NCI-H1417 treated with DMSO at 0.1 percent for 48 hours (cell line): ENCODE measurements around the gene PPP1R12B.
"Not testable (repeated sequence)": the region's sequence is repeated elsewhere in the genome, so short reads cannot be mapped to it uniquely, and the experiment has no call there.

Source experiments
- DNase-seq: peaks from one replicate; lab custom pipeline; 2025; lab: John Stamatoyannopoulos, UW

The PPP1R12B gene

DNA sequence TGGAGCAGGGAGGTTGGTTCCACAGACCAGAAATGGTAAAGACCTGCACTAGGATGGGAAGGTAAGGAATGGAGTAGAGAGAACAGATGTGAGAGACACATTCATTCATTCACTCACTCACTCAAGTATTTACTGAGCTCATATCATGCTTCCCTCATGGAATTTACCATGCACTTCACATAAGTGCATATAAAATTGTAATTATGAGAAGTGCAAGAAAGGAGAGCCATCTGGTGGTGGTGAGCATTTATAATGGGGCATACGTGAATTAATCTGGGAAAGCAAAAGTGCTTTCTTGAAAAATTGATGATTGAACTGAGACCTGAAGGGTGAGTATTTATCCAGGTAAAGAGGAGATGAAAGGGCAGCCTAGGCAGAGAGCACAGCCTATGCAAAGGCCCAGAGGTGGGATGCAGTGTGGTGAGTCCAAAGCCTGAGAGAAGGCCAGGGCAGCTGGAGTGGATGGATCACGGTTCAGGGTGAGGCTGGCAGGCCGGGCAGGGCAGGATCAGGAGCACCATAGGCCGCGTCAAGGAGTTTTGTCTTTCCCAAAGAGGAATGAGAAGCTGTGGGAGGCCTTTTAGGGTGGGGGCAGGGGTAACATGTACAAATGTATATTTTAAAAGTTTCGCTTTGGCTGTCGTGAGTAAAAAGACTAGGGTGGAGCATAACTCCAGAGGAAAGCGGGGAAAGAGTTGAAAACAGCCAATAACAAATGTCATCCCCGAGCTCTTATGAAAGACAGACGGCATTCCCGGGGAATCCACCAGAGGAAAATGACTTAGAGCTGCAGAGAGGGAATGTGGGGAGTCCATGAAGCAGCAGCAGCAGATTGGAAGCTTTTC, 266.1 kb downstream of the PPP1R12B start:
- DNase-seq: not testable (repeated sequence)

DNA sequence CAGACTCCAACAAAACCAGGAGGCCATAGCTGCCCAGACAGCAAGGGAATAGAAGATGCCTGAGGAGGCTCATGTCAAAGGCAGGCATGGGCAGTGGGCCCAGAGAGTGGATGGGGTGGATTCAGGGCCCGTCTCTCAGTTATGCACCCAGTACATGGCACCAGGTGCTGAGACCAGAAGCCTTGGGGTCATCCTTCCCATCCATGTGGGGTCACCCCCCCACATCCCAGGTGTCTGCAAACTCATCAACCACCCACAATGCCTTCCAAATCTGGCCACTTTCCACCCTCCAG, 266.7 kb downstream of the PPP1R12B start:
- DNase-seq: not testable (repeated sequence)

DNA sequence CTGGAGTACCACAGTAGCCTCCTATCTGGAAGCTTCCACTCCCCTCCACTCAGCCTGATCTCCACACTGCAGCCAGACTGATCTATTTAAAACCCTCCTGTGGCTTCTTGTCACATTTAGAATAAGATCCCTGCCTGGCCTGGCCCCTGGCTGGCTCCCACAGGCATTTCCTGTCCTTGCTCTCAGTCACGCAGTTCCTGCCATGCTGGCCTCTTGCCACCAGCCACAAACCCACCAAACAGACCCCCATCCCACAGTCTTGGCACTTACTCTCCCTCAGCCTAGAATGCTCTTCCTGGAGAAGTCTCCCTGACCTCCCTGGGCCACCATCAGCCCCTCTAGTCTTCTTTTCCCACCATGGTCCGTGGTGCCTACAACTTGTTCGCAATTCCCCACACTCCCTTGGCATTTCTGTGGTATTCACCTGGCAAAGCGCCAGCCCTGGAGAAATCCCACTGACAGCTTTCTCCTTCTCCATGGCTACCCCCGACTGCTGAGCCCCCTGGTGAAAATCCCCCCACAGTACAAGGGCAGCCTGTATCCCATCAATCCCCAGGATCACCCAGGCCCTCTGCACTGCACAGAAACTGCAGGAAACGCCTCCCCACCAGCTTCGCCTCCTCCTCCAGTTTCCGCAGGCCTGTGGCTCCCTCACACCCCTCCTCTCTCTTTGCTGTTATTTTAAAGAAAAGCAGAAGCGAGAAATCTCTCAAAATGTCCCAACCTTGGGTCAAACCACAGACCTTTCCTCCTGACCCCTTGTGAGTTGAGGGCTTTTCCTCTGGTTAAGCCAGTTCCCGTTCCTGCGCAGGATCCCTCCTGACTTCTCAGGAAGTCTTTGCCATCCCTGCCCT, 267.2 kb downstream of the PPP1R12B start:
- DNase-seq: no peak

- no peak for DNase-seq
Observed at GRCh38 chr1:202616355-202616915, 267.9 kb downstream of the PPP1R12B start.

GRCh38 chr1:202619012-202619411, 270.5 kb downstream of the PPP1R12B start:
- not testable (repeated sequence) for DNase-seq

GRCh38 chr1:202619505-202619904, 271.0 kb downstream of the PPP1R12B start:
- no peak for DNase-seq

DNA sequence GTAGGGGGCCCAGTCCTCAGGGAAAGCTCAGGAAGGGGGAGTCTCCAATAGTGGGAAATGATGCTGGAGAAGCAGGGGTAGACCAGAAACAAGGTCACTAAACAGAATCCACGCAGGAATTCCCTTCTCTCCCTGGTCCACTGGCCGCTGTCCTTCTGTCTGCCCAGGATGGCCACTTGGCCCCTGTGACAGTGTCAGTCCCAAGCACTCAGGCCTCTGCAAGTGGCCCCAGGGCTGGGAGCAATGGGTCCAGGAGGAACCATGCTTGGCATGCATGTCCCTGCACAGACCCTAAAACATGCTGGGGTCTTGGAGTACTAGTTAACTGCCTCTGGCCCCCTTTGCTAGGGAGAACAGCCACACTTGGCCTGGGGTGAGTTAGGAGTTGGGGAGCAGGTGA, 271.5 kb downstream of the PPP1R12B start:
- not testable (repeated sequence) for DNase-seq

DNA sequence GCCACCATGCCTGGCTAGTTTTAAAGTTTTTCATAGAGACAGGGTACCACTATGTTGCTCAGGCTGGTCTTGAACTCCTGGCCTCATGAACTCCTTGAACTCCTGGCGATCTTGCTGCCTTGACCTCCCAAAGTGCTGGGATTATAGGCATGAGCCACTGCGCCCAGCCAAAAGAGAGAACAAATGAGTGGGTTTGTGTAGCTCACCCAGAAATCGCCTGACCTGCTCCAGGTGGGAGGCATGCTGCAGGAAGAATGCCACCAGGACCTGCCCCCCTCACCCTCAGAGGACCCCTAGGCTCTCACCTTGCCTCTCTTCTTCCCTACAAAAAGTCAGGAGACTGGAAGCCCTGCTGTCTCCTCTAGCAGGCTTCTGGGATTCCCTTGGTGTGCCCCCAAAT, 272.9 kb downstream of the PPP1R12B start:
- DNase-seq: no peak

- no peak for DNase-seq
Observed at GRCh38 chr1:202622388-202622787, 273.9 kb downstream of the PPP1R12B start.

- no peak for DNase-seq
Observed at GRCh38 chr1:202623075-202623474, 274.6 kb downstream of the PPP1R12B start.

- DNase-seq: not testable (repeated sequence)
Observed at GRCh38 chr1:202623476-202623875, 275.0 kb downstream of the PPP1R12B start.

- DNase-seq: no peak
Observed at GRCh38 chr1:202624088-202624780, 275.7 kb downstream of the PPP1R12B start.

DNA sequence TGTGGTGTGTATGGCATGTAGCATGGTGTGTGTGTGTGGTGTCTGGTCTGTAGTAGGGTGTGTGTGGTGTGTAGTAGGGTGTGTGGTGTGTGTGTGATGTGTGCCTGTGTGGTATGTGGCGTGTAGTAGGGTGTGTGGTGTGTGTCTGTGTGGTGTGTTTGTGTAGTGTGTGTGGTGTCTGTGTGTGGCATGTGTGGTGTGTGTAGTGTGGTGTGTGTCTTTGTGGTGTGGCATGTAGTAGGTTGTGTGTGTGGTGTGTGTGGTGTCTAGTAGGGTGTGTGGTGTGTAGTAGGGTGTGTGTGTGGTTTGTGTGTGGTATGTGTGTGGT, 276.2 kb downstream of the PPP1R12B start:
- no peak for DNase-seq

DNA sequence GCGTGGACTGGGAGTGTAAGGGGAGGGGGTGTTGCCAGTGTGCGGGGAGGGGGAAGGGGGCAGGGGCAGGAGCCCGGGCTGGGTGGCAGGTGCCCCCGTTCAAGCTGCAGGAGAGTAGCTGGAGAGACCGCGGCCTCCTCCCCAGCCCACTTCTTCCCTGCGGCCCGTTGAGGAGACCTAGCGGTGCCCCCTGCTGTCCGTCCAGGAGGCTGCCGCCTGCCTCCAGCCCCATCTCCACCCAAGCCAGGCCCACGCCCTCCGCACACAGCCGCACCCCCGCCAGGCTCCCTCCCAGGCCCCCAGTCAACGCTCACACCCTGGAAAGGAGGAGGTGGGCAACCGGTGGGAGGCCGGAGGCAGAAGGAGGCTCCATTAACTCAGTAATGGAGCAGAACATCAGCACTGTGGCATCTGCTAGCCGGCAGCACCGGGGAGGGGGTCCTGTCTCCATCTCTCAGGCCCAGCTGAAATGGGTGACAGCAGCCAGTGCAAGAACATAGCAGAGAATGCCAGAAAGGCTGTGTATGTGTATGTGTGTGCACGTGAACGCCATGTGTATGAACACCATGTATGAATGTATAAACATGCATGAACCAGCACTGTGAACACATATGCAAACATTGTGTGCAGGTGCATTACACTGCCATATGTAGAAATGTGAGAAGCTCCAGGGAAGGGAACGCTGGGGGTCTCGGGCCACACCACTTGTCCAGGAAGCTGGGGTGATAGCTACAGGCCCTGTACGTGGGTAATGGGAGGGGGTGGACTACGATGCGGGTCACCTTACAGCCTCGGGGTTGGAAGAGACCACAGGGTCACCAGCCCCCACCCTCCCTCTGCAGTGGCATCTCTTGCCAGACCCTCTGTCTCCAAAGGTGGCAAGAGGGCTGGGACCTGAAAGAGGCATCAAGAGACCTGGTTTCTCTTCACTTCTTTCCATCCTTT, 277.2 kb downstream of the PPP1R12B start:
- DNase-seq: no peak

GRCh38 chr1:202627036-202627435, 278.5 kb downstream of the PPP1R12B start:
- not testable (repeated sequence) for DNase-seq

- no peak for DNase-seq
Observed at GRCh38 chr1:202627841-202628565, 279.5 kb downstream of the PPP1R12B start.

GRCh38 chr1:202628646-202629215, 280.2 kb downstream of the PPP1R12B start:
- no peak for DNase-seq

GRCh38 chr1:202629257-202629811, 280.8 kb downstream of the PPP1R12B start:
- DNase-seq: not testable (repeated sequence)

- not testable (repeated sequence) for DNase-seq
Observed at GRCh38 chr1:202630096-202630495, 281.6 kb downstream of the PPP1R12B start.

GRCh38 chr1:202630541-202630940, 282.0 kb downstream of the PPP1R12B start:
- DNase-seq: no peak
